Inferior parietal cortex (tissue), 1 donor: Measurements from ENCODE around the gene SELENOF.
"Not testable (repeated sequence)": the region's sequence is repeated elsewhere in the genome, so short reads cannot be mapped to it uniquely, and the experiment has no call there.

Experiments
- DNase-seq: peaks from one replicate; pipeline ENCODE4 v3.0.0-alpha.2; 2016; ENCODE audit errors: extremely low spot score

Gene SELENOF

GRCh38 chr1:86858524-86859261, 55.2 kb downstream of the SELENOF start:
- no peak for DNase-seq

DNA sequence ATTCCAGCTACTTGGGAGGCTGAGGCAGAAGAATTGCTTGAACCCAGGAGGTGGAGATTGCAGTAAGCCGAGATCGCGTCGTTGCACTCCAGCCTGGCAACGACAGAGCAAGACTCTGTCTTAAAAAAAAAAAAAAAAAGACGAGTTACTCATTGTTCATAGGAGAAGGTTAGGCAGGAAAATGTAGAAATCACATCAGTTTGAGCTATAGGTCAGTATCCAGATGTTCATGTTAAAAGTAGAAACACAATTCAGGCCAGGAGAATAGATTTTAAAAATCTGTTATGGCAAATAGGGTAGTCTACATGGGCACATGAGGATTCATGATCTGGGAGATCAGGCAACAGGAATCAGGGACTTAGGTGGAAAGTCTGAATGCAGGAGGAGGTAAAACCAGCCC, 57.7 kb downstream of the SELENOF start:
- no peak for DNase-seq

GRCh38 chr1:86854352-86854751, 59.6 kb downstream of the SELENOF start:
- no peak for DNase-seq

DNA sequence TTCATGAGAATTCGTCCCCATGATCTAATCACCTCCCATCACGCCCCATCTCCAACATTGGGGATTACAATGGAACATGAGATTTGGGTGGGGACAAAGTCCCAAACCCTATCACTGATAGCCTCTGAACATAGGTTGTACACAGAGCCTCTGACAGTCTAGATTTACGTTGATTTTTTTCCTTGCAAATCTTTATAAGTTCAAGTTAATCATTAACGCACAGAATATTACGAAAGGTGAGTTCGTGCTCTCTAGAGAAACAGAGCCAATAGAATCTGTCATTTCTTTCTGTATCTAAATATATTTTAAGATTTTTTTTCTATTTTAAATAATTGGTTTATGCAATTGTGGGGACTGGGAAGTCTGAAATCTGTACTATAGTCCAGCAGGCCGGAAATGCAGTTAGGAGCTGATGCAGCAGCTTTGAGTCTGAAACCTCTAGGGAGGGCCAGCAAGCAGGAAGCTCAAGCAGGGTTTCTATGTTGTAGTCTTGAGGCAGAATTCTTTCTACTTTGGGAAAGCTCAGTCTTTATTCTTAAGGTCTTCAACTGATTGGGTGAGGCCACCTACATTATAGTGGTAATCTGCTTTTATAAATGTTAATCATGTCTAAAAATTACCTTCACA, 61.0 kb downstream of the SELENOF start:
- no peak for DNase-seq

GRCh38 chr1:86852289-86852688, 61.6 kb downstream of the SELENOF start:
- DNase-seq: no peak

- DNase-seq: no peak
Measured at GRCh38 chr1:86849756-86850155, 64.2 kb downstream of the SELENOF start.

- DNase-seq: no peak
Measured at GRCh38 chr1:86848654-86849053, 65.3 kb downstream of the SELENOF start.

- DNase-seq: no peak
Measured at GRCh38 chr1:86846164-86846647, 67.7 kb downstream of the SELENOF start.

GRCh38 chr1:86845514-86845913, 68.4 kb downstream of the SELENOF start:
- DNase-seq: no peak

DNA sequence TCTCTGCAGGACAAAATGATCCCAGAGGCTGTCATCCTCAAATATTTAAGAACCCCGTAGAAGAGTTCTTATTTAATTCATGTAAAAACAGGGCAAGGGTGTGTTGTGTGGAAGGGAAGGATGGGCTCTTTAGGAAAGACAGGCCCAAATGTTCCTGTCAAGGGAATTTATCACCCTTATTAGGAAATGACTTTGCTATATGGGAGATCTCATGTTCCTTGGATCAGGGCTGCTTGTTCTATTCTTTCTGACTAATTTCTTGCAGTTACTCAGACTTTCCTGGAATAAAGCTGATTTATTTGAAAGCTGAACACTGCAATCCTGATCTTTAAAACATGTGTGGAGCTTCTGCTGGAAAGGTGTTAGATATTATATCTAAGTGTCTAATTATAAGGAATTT, 72.8 kb downstream of the SELENOF start:
- no peak for DNase-seq

DNA sequence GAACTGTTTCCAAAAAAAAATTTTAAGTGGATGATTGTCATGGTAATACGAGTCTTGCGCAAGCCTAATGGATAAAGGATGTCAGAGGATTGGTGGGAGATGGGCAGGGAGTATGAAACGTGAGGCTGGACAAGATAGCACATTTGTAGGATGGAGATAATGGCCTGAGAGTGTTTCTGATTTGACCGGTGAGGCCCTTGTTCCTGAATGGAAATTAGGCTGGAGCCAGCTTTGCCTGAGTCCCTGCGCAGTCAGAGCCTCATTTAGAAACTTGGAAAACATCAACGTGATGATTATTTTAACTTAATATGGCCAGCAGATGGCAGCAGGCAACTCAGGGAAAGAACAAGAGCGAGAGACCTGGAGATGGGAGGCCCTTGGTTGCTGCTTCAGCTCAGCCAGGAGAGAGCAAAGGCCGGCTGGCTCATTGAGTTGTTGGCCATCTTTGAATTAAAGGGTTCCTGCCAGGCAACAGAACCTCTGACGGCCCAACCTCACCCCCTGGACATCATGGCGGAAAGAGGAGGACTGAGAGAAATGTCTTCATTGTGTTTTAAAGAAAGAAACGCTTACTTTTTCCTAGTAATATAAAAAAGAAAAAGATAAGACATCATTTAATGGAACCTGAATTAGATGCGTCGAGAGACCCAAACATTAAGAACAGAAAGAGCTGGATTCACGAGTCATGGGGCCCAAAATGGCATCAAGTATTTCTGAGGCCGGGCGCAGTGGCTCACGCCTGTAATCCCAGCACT, 80.3 kb downstream of the SELENOF start:
- DNase-seq: peak; percentile 86

DNA sequence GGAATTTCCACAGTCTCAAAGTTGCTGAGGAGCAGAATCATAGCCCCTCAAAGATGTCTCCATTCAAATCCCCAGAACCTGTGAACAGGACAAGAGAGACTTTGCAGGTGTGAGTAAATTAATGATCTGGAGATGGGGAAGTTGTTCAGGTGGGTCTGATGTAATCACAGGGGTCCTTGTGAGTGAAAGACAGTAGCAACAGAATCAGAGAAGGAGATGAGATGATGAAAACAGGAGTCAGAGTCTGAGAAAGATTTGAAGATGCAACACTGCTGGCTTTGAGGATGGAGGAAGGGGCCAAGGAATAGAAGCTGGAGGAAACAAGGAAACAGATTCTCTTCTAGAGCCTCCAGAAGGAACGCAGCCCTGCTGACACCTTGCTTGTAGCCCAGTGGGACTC, 81.5 kb downstream of the SELENOF start:
- no peak for DNase-seq

DNA sequence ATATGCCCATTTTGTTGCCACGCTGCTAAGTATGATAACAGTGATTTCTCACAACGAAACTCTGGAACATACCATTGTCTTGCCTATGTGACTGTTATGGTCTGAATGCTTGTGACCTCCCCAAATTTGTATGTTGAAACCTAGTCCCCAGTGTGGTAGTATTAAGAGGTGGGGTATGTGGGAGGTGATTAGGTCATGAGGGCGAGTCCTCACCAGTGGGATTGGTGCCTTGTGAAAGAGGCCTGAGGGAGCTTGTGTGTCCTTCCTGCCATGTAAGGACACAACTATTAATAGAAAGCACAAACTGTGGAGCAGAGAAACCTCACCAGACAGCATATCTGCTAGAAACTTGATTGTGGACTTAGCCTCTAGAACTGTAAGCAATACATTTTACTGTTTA, 84.6 kb downstream of the SELENOF start:
- DNase-seq: no peak

DNA sequence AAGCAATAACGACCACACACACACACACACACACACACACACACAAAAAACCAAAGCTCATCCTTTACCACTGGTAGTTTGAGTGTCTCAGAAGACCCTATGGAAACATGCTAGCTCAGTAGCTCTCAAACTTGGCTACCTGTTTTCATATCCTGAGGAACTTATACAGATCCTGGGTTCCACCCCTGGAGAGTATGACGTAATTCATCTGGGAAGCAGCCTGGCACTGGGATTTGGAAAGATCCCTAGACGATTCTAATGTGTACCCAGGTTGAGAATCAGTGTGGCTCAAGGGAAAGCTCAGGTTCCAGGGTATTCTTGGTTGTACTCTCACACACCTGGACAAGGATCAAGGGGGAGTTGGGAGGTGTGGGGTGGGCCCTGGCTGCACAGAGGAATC, 85.9 kb downstream of the SELENOF start:
- no peak for DNase-seq

- no peak for DNase-seq
Measured at GRCh38 chr1:86826856-86827255, 87.1 kb downstream of the SELENOF start.

GRCh38 chr1:86825319-86825718, 88.6 kb downstream of the SELENOF start:
- DNase-seq: no peak

DNA sequence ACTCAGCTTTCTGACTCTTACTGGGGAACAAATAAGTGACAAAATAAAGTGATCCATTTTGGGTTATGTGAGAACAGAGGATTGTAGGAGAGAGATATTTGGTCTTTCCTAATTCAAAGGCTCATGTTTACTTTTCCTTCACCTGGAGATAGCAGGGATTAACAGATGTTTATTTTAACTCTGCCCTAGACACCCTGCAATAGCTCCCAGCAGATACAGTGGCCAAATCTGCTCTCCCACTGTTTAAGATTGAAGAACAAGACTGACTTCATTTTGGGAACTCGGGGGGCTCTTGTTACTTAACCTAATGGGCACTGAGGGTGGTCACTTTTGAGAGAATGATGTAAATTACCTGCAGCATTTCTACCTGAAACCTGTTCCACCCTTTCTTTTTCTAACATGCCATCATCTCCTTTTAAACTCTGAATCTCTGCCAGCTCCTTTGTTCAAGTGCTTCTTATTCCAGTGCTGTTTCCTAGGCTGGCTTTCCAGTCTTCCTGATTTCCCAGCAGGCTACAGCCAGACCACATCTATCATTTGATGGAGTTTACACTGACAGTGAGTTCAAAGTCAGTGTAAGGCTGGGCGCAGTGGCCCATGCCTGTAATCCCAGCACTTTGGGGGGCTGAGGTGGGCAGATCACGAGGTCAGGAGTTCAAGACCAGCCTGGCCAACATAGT, 90.0 kb downstream of the SELENOF start:
- DNase-seq: no peak

- no peak for DNase-seq
Measured at GRCh38 chr1:86823386-86823785, 90.5 kb downstream of the SELENOF start.

- no peak for DNase-seq
Measured at GRCh38 chr1:86822459-86822858, 91.5 kb downstream of the SELENOF start.

GRCh38 chr1:86821956-86822355, 92.0 kb downstream of the SELENOF start:
- DNase-seq: no peak

DNA sequence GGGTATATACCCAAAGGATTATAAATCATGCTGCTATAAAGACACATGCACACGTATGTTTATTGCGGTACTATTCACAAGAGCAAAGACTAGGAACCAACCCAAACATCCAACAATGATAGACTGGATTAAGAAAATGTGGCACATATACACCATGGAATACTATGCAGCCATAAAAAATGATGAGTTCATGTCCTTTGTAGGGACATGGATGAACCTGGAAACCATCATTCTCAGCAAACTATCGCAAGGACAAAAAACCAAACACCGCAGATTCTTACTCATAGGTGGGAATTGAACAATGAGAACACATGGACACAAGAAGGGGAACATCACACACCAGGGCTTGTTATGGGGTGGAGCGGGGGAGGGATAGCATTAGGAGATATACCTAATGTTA, 94.0 kb downstream of the SELENOF start:
- DNase-seq: not testable (repeated sequence)

DNA sequence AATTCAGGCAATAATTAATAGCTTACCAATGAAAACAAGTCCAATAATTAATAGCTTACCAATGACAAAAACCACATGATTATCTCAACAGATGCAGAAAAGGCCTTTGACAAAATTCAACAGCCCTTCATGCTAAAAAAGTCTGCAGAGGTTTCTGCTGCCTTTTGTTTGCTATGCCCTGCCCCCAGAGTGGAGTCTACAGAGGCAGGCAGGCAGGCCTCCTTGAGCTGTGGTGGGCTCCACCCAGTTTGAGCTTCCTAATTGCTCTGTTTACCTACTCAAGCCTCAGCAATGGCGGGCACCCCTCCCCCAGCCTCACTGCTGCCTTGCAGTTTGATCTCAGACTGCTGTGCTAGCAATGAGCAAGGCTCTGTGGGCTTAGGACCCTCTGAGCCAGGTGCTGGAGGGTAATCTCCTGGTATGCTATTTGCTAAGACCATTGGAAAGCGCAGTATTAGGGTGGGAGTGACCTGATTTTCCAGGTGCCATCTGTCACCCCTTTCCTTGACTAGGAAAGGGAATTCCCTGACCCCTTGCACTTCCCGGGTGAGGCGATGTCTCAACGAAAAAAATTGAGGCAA, 96.6 kb downstream of the SELENOF start:
- not testable (repeated sequence) for DNase-seq
